Stimulated activated CD8-positive, alpha-beta memory T cell treated with anti-CD3 and anti-CD28 coated beads, Interleukin-12 subunit alpha, Interleukin-12 subunit beta, amount 100 ng/mL, for 1 hour (primary cell): ENCODE measurements around the gene TBC1D10B.

Experiments used
- DNase-seq: peaks from one replicate; pipeline ENCODE4 v3.0.0-alpha.2; 2020; ENCODE audit warnings: low read depth

The TBC1D10B gene

GRCh38 chr16:30370456-30371247 lies at the start of gene TBC1D10B:
TBC1D10B (minus strand) TSS chr16:30370494; CDS start chr16:30370183, 311 bp downstream.
- peak; percentile 98 for DNase-seq

GRCh38 chr16:30418350-30419181 lies 48.3 kb upstream of the TBC1D10B start:
- DNase-seq: no peak

GRCh38 chr16:30417529-30418349 lies 47.4 kb upstream of the TBC1D10B start:
- DNase-seq: peak; percentile 79

GRCh38 chr16:30416624-30417528 lies 46.6 kb upstream of the TBC1D10B start:
- no peak for DNase-seq

GRCh38 chr16:30416047-30416603 lies 45.8 kb upstream of the TBC1D10B start:
- no peak for DNase-seq

GRCh38 chr16:30414159-30414558 lies 43.9 kb upstream of the TBC1D10B start:
- DNase-seq: no peak

- DNase-seq: no peak
Measured at GRCh38 chr16:30413112-30413806, 43.0 kb upstream of the TBC1D10B start.

GRCh38 chr16:30409125-30410060 lies 39.1 kb upstream of the TBC1D10B start:
- peak; percentile 92 for DNase-seq

- no peak for DNase-seq
Measured at GRCh38 chr16:30407804-30408534, 37.7 kb upstream of the TBC1D10B start.

GRCh38 chr16:30407102-30407803 lies 37.0 kb upstream of the TBC1D10B start, which contains the start of gene ZNF771:
ZNF771 (plus strand) TSS chr16:30407606; CDS start chr16:30408054, 448 bp downstream.
- peak; percentile 86 for DNase-seq

- no peak for DNase-seq
Measured at GRCh38 chr16:30406795-30407101, 36.5 kb upstream of the TBC1D10B start.

- no peak for DNase-seq
Measured at GRCh38 chr16:30401768-30402425, 31.6 kb upstream of the TBC1D10B start.

- no peak for DNase-seq
Measured at GRCh38 chr16:30399435-30400186, 29.3 kb upstream of the TBC1D10B start.

GRCh38 chr16:30398661-30399434 lies 28.6 kb upstream of the TBC1D10B start:
- DNase-seq: no peak

- no peak for DNase-seq
Measured at GRCh38 chr16:30397776-30398660, 27.7 kb upstream of the TBC1D10B start.
